Fibroblast of lung (primary cell): ENCODE measurements around the gene YIF1B.

Experiments
- CTCF ChIP-seq, 2 donors: IDR thresholded peaks in 1 of 2; conservative IDR thresholded peaks in 1 of 2; 1 replicate in 1 of 2; 2 replicates in 1 of 2; pipeline ENCODE4 v1.5.1; 2011 to 2012; ENCODE audit warnings: low read length in 2 of 2, control low read depth in 1 of 2, inconsistent platforms in 1 of 2, low read depth in 1 of 2, mild to moderate bottlenecking in 1 of 2
- EZH2 ChIP-seq: IDR thresholded peaks from 2 replicates; pipeline ENCODE4 v1.5.1; 2012; ENCODE audit warnings: low read length, control low read depth, mild to moderate bottlenecking; ENCODE audit errors: missing control alignments

GRCh38 chr19:38331728-38332127 lies 16.0 kb upstream of the YIF1B start:
- TF ChIP-seq CTCF (conservative IDR thresholded peaks at IDR 0.05 in 1 of 2, IDR thresholded peaks at IDR 0.05 in 1 of 2; ENCODE audit: low read depth in 1 of 2, low read length in 2 of 2) (no peak), EZH2 (no peak)
